Pons (tissue), 1 donor: Measurements from ENCODE around the gene GLRX.
A peak's percentile ranks its signal among the peaks of the same experiment; 100 is the strongest.

Experiments
- DNase-seq: peaks from one replicate; pipeline ENCODE4 v3.0.0-alpha.2; 2016; ENCODE audit warnings: low spot score

GLRX gene

DNA sequence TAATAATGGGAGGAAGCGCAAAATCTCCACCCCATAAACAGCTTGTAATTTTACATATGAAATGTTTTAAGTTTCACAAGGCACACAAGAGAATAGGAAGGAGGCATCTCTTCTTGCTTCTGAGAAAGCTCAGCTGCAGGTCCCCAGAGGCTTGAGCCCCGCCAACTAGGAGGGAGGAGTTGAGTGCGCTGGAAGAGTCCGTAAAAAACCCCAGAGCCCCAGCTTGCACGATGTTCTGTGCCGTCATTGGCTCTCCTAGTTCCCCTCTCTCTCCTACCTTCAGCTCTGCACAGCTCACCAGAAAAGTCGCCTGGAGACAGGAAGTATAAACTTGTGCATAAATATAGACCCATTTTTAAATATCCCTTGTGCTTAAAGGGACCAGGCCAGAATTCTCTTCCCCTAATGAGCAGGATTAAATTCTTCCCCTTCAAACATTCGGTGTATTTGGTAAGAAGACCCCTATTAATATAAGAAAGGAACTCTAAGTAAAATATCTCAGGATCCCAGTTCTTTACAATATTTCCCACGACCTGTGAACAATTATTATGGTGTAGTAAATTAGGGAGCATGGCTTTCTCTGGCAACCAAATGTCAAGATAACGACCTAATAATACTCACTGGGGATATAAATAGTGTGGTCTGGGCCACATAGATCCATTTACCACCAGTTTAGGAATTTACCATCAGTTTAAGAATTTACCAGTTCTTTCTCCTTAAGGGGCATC is 13.7 kb downstream of the GLRX start:
- peak; percentile 73 for DNase-seq

DNA sequence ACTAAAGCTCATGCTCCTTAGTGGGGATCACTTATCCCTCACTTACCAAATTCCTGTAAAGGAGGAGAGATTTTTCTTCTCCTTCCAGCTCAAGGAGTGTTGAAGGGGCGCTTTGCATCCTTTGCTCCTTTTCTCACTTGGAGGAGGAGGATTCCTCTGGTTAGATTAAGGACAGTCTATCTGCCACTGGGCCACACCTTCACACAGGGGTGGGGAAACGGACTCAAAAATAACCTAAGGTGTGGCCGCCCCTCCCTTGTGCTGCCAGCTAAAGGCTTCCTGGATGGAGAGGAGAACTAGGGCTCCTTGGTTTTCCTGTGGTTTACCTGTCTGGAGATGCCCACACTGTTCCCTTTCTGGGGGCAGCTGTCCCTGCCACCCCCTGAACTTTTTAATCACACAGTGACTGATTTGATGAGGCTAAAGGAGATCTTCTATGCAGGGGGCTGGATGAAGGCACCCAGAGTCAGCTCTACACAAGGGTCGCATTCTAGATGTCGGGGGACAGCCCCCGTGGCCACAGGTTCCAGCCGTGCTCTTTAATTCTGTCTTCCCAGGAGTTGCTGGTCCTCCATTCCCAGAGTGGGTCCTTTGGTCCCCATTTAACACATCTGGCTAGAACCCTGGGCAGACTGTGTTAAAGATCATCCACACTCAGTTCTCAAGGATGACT is 14.4 kb downstream of the GLRX start:
- DNase-seq = no peak

DNA sequence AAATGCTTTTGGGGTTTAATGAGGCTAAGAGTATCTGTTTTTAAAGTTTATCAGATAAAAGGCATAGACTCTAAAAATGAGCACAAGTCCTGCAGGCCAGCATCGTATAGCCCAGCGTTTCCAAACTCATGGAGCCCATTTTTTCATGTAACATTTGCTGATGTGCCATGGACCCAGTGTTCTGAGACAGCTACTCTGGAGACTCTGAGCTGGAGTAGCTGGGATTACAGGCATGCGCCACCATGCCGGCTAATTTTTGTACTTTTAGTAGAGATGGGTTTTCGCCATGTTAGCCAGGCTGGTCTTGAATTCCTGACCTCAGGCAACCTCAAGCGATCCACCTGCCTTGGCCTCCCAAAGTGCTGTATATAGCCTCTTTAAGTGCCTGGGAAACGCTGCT is 15.8 kb downstream of the GLRX start:
- no peak for DNase-seq

DNA sequence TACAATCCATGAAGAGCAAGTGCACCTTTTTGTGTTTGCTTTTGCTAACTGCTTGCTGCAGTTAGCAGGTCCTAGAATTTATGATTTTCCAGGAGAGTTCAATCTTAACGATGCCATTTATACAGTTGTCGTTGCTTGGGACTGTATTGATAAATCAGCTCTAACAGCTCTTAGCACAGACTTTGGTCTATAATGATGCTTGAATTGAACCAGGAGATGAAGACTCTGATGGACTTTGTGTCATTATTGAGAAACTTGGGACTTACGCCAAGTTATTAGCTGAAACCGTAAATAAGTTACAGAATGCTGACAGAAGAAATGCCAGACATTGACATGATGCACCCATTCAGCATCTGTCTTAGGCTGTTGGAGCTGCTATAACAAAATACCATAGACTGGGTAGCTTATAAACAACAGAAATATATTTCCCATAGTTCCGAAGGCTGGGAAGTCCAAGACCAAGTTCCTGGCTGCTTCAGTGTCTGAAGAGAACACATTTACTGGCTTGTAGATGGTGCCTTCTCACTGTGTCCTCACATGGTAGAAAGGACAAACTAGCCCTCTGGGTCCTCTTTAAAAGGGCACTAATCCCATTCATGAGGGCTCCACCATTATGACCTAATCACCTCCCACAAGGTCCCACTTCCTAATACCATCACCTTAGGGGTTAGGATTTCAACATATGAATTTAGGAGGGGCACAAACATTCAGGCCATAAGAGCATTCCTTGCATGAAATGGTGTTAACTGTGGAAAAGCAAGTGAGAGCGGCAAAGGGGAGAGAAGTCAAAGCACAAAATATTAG is 17.6 kb downstream of the GLRX start:
- no peak for DNase-seq

DNA sequence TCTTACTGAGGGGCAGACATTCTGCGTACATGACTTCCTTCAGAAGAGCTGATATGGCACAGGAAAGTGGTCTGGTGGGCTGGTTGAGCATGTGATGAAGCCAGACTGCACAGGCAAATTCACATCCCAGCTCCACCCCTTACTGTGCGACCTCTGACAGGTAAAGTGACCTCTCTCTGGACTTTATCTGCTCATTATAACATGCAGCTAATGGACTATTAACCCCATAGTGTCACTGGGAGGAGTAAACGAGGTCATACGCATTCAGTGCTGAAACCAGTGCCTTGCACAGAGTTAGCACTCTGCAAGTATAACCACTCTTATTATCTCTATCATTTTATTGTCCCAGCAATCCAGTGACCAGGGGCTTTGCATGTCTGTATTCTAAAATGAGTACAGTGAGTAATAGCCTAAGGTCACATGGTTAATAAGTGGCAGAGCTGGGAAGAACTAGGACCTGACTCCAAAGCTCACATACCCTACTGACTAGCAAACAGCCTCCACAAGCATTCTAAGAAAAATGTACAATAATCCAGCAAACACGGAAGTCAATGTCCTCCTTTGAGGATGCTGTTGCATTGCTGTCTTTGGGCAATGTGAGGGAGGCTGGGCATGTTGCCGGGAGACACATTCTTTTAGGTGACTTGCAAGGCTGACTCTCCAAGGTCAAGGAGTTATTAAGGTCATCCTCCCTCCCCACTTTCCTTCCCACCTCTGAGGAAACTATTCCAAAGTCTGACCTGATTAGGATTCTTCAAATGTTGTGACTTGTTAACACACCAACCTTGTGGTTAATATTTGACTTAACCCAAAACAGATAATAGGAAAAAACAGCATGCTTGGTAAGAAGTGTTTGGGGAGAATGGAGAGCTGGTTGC is 19.0 kb downstream of the GLRX start:
- no peak for DNase-seq

DNA sequence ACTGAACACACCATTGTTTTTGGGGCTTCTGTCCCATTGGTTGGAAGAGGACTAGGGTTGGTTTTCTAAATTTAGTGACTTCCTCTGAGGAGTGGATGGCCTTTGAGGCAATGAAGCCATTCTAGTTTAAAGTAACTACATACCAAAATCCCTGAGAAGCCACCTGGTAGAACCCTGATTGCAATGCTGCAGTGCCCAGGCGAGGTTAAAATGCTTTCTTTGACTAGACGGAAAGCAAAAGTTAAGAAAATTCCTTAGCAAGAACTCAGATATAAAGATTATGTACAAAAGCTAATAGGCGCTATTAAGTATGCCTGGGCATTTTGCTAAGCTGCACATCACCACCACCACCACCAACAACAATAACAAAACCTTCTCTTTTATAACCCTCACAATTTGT is 20.6 kb downstream of the GLRX start:
- no peak for DNase-seq

DNA sequence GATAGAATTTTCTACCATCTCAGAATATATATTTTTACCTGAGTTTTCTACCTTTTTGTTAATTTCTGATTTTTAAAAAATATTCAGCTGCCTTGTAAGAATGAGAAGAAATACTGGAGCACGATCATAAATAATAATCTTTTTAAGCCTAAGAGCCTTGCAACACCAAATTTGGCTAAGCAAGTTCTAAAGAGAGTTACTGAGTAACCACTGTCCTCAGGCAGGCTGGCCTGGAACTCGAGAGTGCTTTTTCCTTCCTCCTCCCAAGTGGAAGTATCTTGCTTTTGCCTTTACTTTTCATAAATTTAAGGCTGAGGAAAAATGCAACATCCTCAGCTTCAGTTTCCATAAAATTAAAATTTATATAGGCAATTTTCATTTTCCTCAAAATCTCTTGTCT is 21.0 kb downstream of the GLRX start:
- DNase-seq = no peak

DNA sequence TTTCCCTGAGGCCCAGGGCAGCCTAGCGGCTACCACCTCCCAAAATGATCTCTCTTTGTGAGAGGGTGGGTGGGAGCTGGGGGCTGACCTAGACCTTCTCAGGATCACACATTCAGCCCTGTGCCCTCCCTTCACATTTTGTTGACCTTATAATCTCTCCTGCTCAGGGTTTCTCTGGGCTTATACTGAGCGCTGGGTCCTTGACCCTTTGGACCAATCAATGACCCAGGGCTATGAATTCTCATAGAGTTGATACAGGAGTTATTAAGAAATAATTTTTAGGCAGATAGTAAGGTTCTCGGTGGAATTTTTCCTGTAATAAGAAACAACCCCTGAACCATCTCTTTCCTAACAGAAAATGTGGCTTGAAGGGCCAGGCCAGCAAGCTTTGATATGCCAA is 22.0 kb downstream of the GLRX start:
- no peak for DNase-seq

DNA sequence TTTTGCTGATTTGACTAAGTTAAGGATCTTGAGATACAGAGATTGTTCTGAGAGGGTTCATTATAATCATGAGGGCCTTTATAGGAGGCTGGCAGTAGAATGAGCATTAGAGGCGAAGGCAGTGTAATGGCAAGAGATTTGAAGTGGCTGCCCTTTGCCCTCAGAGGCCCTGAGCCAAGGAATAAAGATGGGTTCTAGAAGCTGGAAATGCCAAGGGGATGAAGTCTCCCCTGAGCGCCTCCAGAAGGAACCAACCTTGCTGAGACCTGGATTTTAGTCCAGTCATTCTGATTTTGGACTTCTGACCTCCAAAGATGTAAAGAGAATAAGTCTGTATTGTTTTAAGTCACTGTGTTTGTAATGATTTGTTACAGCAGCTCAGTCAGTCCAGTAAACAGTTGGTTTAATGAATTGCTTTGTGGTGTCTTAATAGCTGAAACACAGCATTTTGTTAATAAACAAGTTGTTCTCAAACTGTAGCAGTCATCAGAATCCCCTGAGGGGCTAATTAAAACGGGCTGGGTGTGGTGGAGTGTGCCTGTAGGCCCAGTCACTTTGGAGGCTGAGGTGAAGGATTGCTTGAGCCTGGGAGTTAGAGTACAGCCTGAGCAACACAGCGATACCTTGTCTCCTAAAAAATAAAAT is 23.2 kb downstream of the GLRX start:
- DNase-seq = no peak

DNA sequence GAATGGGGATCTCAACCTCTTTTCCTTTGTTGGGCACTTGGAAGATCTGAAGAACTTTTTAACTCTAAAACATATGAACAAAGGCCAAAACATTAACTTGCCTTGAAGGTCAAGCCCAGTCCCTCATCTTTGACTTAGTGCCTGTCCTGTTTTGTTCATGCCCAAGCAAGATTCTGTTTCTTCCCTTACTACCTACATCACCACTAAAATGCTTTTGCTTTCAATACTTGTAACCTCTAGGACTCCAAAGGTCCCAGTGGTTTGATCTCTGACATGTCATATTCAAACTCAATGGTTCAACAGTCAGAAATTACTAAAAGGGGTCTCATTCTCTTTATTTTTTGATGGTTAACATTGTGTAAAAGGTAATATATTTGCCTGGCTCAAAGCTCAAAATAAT is 24.0 kb downstream of the GLRX start:
- DNase-seq = no peak

DNA sequence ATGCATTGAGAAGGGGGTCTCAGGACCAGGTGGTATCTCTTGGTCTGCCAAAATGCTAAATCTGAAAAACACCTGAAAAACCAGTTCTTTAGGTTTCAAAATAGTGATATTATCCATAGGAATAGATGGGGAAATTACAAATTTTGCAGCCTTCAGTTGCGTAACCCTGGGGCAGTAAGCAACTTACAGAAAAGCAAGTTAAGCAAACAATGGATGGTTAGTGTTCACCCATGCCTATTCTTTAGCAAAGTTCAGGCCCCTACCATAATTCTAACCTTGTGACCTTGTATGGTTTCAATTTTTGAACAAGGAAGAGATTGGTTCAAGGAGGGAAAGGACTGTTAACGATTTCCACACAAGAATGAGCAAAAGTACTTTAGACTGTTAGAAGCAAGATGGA is 24.5 kb downstream of the GLRX start:
- DNase-seq = no peak

DNA sequence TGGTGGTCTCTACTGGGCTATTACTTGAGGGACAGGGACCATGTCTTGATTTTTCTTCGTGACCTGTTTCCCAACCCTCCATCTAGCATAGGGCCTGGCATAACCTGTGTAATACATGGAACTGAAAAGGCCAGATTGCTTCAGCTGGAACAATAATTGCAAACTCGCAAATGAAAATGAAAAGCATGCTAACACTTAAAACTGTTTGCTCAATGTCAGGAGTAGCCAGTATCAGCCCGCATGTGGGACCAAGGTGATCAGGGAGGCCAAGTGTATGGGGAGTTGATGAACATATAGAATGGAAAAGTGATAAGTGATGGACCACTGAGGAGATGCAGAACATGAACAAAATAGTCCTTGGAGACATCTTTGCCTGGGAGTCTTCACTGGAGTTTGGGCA is 25.2 kb downstream of the GLRX start:
- DNase-seq = no peak

DNA sequence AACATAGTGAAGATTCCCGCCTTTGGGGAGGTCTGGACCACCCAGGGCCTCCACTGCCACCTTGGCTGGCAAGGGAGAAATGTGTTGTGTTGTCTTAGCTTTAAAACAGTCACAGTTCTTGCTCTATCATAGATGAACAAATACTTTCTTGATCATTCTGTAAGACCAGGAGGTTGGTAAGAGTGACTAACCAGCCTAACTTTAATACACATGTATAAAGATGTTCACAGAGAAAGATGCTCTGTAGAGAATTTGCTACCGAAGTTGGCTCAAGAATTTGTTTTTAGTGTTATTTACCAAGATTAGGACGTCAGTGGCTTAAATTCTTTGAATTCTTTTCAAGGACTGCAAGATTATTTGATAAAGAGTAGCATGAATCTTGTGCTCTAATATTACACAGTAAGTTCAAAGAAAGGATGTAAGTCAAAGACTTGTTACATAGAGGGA is 28.4 kb downstream of the GLRX start:
- no peak for DNase-seq

DNA sequence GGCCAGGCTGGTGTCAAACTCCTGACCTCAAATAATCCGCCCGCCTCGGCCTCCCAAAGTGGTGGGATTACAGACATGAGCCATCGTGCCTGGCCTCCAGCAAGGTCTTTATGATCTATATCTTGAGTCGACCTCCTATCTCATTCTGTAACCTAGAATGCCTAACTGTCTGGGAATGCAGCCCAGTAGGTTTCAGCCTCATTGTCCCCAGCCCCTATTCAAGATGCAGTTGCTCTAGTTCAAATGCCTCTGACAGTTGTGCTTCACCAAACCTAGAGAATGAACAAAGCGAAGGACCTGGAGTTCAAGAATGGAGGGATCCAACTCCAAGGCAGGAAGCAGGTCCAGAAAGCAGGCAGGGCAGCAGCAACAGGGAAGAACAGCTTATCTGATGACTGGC is 30.8 kb downstream of the GLRX start:
- DNase-seq = no peak

DNA sequence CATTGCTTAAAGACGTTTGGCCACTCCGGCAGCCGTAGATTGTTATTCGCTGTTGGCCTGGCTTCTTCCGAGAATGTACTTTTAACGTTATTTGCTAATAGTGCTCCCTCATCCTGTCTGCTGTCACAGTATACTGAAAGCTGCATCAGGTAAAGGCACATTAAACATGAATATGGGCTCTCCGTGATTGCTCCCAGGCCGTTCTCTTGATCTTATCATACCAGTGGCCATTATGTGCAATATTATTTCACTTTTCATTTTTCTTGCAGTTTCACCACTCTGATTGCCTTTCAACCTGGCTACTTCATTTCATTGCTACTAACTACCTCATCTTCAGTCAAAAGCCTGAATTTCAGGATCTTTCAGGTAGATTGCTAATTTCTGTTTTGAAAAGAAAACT is 34.0 kb downstream of the GLRX start:
- no peak for DNase-seq

DNA sequence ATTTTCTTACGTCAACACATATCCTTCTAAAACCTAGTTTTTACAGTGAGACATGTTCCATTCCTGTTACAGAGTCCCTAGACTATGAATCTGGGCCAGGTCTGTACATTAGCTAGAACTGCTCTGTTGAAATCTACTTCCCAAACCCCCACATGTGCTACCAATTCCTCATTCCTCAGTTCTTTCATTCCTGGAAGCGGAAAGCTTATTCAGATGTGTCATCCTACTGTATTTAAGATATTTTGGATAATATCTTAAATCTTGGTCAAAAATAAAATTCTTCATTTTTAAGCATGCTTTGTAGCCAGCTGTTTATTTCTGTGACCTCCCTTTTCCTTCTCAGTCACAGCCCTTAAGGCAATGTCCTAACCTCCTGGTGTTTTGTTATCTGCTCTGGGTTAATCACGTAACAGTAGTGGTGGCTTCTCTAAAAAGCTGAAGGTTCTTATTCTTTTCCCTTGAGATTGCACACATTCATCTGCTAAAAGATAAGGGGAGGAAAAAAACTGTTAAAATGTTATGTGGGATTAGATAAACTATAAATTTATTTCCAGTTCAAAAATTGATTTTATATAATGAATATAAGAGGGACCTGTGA is 35.6 kb downstream of the GLRX start:
- no peak for DNase-seq

DNA sequence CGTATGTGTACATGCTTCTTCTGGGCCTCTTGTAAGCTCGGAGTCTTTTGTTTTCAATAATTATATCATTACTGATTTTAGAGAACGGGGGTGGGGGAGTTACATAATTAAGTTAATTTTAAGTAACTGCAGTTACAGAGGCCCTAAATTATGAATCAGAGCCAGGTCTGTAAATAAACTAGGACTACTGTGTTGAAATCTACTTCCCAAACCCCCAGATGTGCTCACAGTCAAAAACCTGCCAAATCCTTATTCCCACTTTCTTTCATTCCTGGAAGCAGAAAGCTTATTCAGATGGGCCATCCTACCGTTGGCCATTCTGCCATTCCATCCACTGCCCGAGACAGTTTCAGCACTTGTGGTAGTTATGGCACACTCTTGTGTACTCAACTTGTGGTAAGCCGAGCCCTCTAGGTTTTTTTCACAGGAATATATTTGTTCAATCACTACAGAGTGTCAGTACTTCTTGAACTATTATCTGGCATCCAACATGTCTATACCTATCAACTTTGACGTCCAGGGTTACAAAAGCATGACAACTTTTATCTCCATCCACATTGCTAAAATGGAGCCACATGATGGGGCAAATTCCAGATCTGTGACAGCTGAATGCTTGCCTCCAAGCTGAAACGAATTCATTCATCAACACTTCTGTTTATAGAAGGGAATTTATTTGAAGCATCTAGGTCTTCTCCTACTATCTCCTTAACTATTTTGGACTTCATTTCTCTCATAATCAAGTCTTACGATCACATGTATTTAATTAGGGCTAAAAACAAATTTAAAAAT is 37.8 kb downstream of the GLRX start:
- no peak for DNase-seq

DNA sequence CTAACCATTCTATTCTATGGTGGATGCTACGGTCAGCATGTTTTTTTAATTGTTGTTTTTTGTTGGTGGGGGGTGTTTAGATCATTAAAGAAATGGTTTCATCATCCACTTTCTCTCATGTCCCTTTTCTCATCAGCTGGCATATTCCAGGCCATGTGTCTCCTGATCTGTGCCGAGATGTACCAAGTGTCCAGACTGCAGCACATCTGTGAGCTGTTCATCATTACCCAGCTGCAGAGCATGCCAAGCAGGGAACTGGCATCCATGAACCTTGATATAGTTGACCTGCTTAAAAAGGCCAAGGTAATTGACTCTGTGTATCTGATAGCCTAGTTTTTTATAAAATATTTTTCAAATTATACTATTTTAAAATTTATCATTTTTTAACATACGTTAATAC is 38.9 kb downstream of the GLRX start:
- no peak for DNase-seq

DNA sequence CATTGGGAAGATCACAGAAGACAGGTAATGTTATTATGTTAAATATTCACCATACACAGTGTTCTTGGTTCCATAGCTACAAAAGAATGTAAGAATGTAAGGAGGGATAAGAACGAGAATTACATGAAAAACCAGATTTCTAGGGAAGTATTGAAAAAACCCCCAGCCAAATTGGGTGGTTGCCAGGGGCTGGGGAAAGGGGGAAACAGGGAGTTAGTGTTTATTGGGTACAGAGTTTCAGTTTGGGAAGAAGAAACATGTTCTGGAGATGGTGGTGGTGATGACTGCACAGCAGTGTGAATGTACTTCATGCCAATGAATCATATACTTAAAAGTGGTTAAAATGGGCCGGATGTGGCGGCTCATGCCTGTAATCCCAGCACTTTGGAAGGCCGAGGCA is 40.3 kb downstream of the GLRX start:
- no peak for DNase-seq

DNA sequence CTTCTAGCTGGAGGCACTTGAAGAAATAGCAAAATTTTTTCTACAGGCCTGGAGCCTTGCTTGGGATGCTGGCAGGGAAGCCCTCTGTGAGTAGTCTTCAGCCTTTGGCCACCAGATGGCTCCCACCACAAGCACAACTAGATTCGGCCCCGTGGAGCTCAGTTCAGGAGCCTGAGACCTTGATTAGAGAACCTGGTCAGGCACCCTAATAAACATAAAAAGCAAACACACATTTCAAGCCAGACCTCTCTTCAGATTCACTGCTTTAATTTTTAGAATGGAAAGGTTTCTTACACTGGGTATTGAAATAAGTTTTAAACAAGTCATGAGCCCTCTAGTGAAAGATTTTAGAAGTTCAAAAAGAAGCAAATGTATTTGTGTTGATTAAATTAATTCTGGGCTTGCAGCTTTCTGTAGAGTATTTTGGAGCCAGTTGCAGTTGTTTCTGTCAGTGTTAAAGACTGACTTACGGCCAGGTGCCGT is 41.4 kb downstream of the GLRX start:
- peak; percentile 92 for DNase-seq
